Sigmoid colon (tissue), 7 donors: ENCODE results near the gene MORN2. TPM values are rescaled to one million over a fixed set of nuclear protein-coding genes. Genes with fewer than 3 reads are reported as not detected.

Source experiments
- DNase-seq: peaks from one replicate; pipeline ENCODE4 v3.0.0-alpha.2; 2019
- H3K27ac ChIP-seq, 4 donors: fragments of 200-600 bp; sonication (generic); one replicate each; pipeline ENCODE4 v1.5.1; 2016 to 2019; ENCODE audit warnings: mild to moderate bottlenecking in 1 of 4
- H3K27me3 ChIP-seq, 3 donors: fragments of 200-600 bp; sonication (generic); one replicate each; pipeline ENCODE4 v1.5.1; 2019; ENCODE audit warnings: mild to moderate bottlenecking in 1 of 3
- H3K36me3 ChIP-seq, 4 donors: fragments of 200-600 bp; sonication (generic); one replicate each; pipeline ENCODE4 v1.5.1; 2016 to 2019
- H3K4me1 ChIP-seq, 4 donors: fragments of 200-600 bp; sonication (generic); one replicate each; pipeline ENCODE4 v1.5.1; 2017 to 2019
- H3K4me3 ChIP-seq, 4 donors: fragments of 200-600 bp; sonication (generic); one replicate each; pipeline ENCODE4 v1.5.1; 2017 to 2019; ENCODE audit warnings: mild to moderate bottlenecking in 2 of 4, moderate library complexity in 1 of 4
- H3K9me3 ChIP-seq, 4 donors: fragments of 200-600 bp in 3 of 4; sonication (generic) in 3 of 4; one replicate each; pipeline versions ENCODE4 v1.5.1 to v1.6.1; 2013 to 2019
- EP300 ChIP-seq, 4 donors: sonication (generic); formaldehyde crosslinking; IDR thresholded peaks; one replicate each; pipeline ENCODE4 v1.6.1; 2017; ENCODE audit warnings: antibody characterized with exemption in 4 of 4
- POLR2A ChIP-seq, 2 donors: fragments of 450-650 bp; IDR thresholded peaks; one replicate each; pipeline ENCODE4 v1.6.1; 2016; ENCODE audit warnings: antibody characterized with exemption in 2 of 2, mild to moderate bottlenecking in 2 of 2, moderate library complexity in 2 of 2
- POLR2AphosphoS5 ChIP-seq, 4 donors: sonication (generic); formaldehyde crosslinking; IDR thresholded peaks; one replicate each; pipeline ENCODE4 v1.6.1; 2017; ENCODE audit warnings: antibody characterized with exemption in 4 of 4
- WGBS, 2 donors: extraction: QIAGEN DNeasy Blood & Tissue Kit; methylation state at CpG; one replicate each; pipeline ENCODE4 v1.1.7; 2013; 5-methylcytosine and 5-hydroxymethylcytosine counted together
- intact Hi-C: fragments of 100-400 bp; cut with DNase I; formaldehyde crosslinking; loops from one replicate; pipeline ENCODE4 v1.15.1; 2023
- polyA plus RNA-seq, 3 donors: library from polyadenylated mRNA; stranded (reverse); fragments of 200-250 nt; gene quantifications; one replicate each; pipeline ENCODE4 v1.2.3, GENCODE V29; 2013
- total RNA-seq, 4 donors: library from RNA; depleted of rRNA; stranded (reverse); fragments of >200 nt; gene quantifications; one replicate each; pipeline ENCODE4 v1.1.0, GENCODE V29; 2016
- TF ChIP-seq, protein P1 (sequence below), 4 experiments: fragments of 450-650 bp in 3 of 4; fragments of 200-600 bp in 1 of 4; IDR thresholded peaks; one replicate each; pipeline ENCODE4 v1.5.1; 2016 to 2019; ENCODE audit warnings: antibody characterized with exemption in 4 of 4, mild to moderate bottlenecking in 3 of 4, moderate library complexity in 2 of 4
- donor health status: healthy with polysubstance abuse.
- donor health status: Bipolar disorder and iron deficiency.
- donor health status: healthy.

MORN2 gene
- total and polyA plus RNA-seq, 7 donors: 6.4 to 30.6 (median 17.3) TPM

- Histone ChIP-seq H3K4me3 (no peak overlapping the region), H3K9me3 (no peaks in the 10 kb centered on the region), H3K27ac (no peak overlapping the region), H3K27me3 (no peaks in the 10 kb centered on the region), H3K4me1 (no peaks in the 10 kb centered on the region), H3K36me3 (peaks cover 11 to 70% (median 19%) of the 10 kb centered on the region in 4 donors)
- WGBS, 2 donors: 73 to 76% methylated on average over 2 of the region's 2 CpGs
- intact Hi-C loops: no loop called here
- TF ChIP-seq POLR2AphosphoS5 (IDR thresholded peaks at IDR 0.05) (no peak), EP300 (IDR thresholded peaks at IDR 0.05) (no peak), POLR2A (IDR thresholded peaks at IDR 0.05) (no peak)
- TF ChIP-seq, protein P1, sequence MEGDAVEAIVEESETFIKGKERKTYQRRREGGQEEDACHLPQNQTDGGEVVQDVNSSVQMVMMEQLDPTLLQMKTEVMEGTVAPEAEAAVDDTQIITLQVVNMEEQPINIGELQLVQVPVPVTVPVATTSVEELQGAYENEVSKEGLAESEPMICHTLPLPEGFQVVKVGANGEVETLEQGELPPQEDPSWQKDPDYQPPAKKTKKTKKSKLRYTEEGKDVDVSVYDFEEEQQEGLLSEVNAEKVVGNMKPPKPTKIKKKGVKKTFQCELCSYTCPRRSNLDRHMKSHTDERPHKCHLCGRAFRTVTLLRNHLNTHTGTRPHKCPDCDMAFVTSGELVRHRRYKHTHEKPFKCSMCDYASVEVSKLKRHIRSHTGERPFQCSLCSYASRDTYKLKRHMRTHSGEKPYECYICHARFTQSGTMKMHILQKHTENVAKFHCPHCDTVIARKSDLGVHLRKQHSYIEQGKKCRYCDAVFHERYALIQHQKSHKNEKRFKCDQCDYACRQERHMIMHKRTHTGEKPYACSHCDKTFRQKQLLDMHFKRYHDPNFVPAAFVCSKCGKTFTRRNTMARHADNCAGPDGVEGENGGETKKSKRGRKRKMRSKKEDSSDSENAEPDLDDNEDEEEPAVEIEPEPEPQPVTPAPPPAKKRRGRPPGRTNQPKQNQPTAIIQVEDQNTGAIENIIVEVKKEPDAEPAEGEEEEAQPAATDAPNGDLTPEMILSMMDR (IDR thresholded peaks at IDR 0.05): no peak
- DNase-seq: no peak
These were observed 12.6 kb upstream of the MORN2 start for GRCh38 chr2:38863061-38863695.

- Histone ChIP-seq H3K4me1 (no peaks in the 10 kb centered on the region), H3K4me3 (no peak overlapping the region), H3K27me3 (no peaks in the 10 kb centered on the region), H3K36me3 (peaks cover 0 to 33% (median 7%) of the 10 kb centered on the region in 4 donors), H3K27ac (no peak overlapping the region), H3K9me3 (no peaks in the 10 kb centered on the region)
- no peak for TF ChIP-seq POLR2AphosphoS5 (IDR thresholded peaks at IDR 0.05)
- TF ChIP-seq, protein P1 (IDR thresholded peaks at IDR 0.05): no peak
- no peak for TF ChIP-seq POLR2A (IDR thresholded peaks at IDR 0.05)
- no peak for TF ChIP-seq EP300 (IDR thresholded peaks at IDR 0.05)
- intact Hi-C loops: no loop called here
- no peak for DNase-seq
- 92 to 95% methylated on average over 3 of the region's 3 CpGs for WGBS, 2 donors
These were observed 8.9 kb upstream of the MORN2 start for GRCh38 chr2:38866773-38867443.

GRCh38 chr2:38871432-38871831, 4.3 kb upstream of the MORN2 start:
- Histone ChIP-seq H3K27me3 (no peaks in the 10 kb centered on the region), H3K36me3 (peaks cover 0 to 16% (median 0%) of the 10 kb centered on the region in 4 donors), H3K4me3 (no peak overlapping the region), H3K27ac (no peak overlapping the region), H3K9me3 (no peaks in the 10 kb centered on the region), H3K4me1 (peaks cover 0 to 12% (median 8%) of the 10 kb centered on the region in 4 donors)
- DNase-seq: no peak
- WGBS, 2 donors: 97 to 98% methylated on average over 3 of the region's 3 CpGs
- TF ChIP-seq POLR2AphosphoS5 (IDR thresholded peaks at IDR 0.05): no peak
- TF ChIP-seq, protein P1 (IDR thresholded peaks at IDR 0.05): no peak
- no peak for TF ChIP-seq POLR2A (IDR thresholded peaks at IDR 0.05)
- TF ChIP-seq EP300 (IDR thresholded peaks at IDR 0.05): no peak
- intact Hi-C loops: no loop called here

- DNase-seq: no peak
- Histone ChIP-seq H3K27ac (no peak overlapping the region), H3K27me3 (no peaks in the 10 kb centered on the region), H3K4me1 (peaks cover 0 to 18% (median 14%) of the 10 kb centered on the region in 4 donors), H3K9me3 (no peaks in the 10 kb centered on the region), H3K4me3 (no peak overlapping the region), H3K36me3 (no peaks in the 10 kb centered on the region)
- 75 to 78% methylated on average over 5 of the region's 5 CpGs for WGBS, 2 donors
- TF ChIP-seq, protein P1 (IDR thresholded peaks at IDR 0.05): no peak
- no peak for TF ChIP-seq POLR2A (IDR thresholded peaks at IDR 0.05)
- TF ChIP-seq EP300 (IDR thresholded peaks at IDR 0.05): no peak
- TF ChIP-seq POLR2AphosphoS5 (IDR thresholded peaks at IDR 0.05): no peak
- intact Hi-C loops: no loop called here
These were observed 2.0 kb upstream of the MORN2 start for GRCh38 chr2:38873763-38874162.
